IMR-90 (cell line): ENCODE data around the gene NPBWR2. TPM values are rescaled to one million over a fixed set of nuclear protein-coding genes. Genes with fewer than 3 reads are reported as not detected.

Experiments
- ATAC-seq: fragments of 200-7000 bp; cut with Tn5 transposase; 2 replicates; pipeline ENCODE4 v1.9.1; 2020; ENCODE audit warnings: low read depth, mild to moderate bottlenecking, moderate library complexity
- BruUV-seq: library from RNA; stranded (reverse); fragments of 400-500 nt; replicated peaks from 2 replicates; lab custom pipeline; 2021; lab: Mats Ljungman, UMichigan
- CTCF ChIA-PET: fragments of 300-600 bp; formaldehyde crosslinking; extraction: SDS; loops from one replicate; lab custom pipeline; 2021; ENCODE audit warnings: antibody characterized with exemption; lab: Yijun Ruan, JAX
- POLR2A ChIA-PET: fragments of 300-600 bp; sonication (Branson Sonifier 250); formaldehyde crosslinking; loops from one replicate; lab custom pipeline; 2022; ENCODE audit warnings: antibody characterized with exemption; ENCODE audit not compliant: unreplicated experiment; lab: Charles Lee
- DNase-seq: peaks from one replicate; pipeline ENCODE4 v3.0.0; 2013
- H2AFZ ChIP-seq: replicated peaks from 2 replicates; pipeline ENCODE3; 2013; ENCODE audit warnings: low read length, mild to moderate bottlenecking; ENCODE audit not compliant: poor library complexity
- H2AK5ac ChIP-seq: 2 replicates; pipeline ENCODE4 v1.6.1; 2013; ENCODE audit warnings: low read depth, low read length, inconsistent platforms
- H2AK9ac ChIP-seq: replicated peaks from 2 replicates; pipeline ENCODE3; 2013; ENCODE audit warnings: mild to moderate bottlenecking, low read depth, low read length, moderate library complexity; ENCODE audit not compliant: poor library complexity
- H2BK120ac ChIP-seq: 2 replicates; pipeline ENCODE4 v1.6.1; 2013; ENCODE audit warnings: low read depth, low read length, inconsistent platforms
- H2BK15ac ChIP-seq: 3 replicates; pipeline ENCODE4 v1.6.1; 2013; ENCODE audit warnings: low read depth, low read length, inconsistent platforms
- H2BK20ac ChIP-seq: 2 replicates; pipeline ENCODE4 v1.6.1; 2013; ENCODE audit warnings: low read depth, mild to moderate bottlenecking, inconsistent platforms, low read length, moderate library complexity
- H2BK5ac ChIP-seq: 2 replicates; pipeline ENCODE4 v1.6.1; 2013; ENCODE audit warnings: mild to moderate bottlenecking, low read depth, low read length, inconsistent platforms; ENCODE audit not compliant: poor library complexity, severe bottlenecking
- H3K14ac ChIP-seq: replicated peaks from 2 replicates; pipeline ENCODE4 v1.6.1; 2013; ENCODE audit warnings: low read depth, low read length, inconsistent platforms
- H3K18ac ChIP-seq: 2 replicates; pipeline ENCODE4 v1.6.1; 2013; ENCODE audit warnings: low read depth, low read length, control low read depth
- H3K23ac ChIP-seq: 2 replicates; pipeline ENCODE4 v1.6.1; 2013; ENCODE audit warnings: low read depth, low read length, inconsistent platforms
- H3K27ac ChIP-seq: 2 replicates; pipeline ENCODE4 v1.5.1; 2013; ENCODE audit warnings: mild to moderate bottlenecking, control low read depth, low read length; ENCODE audit not compliant: insufficient read depth
- H3K27me3 ChIP-seq: 2 replicates; pipeline ENCODE4 v1.6.1; 2013; ENCODE audit warnings: low read length; ENCODE audit not compliant: control insufficient read depth, insufficient read depth
- H3K36me3 ChIP-seq: 2 replicates; pipeline ENCODE4 v1.6.1; 2013; ENCODE audit warnings: low read length, mixed read lengths; ENCODE audit not compliant: control insufficient read depth, insufficient read depth
- H3K4ac ChIP-seq: 2 replicates; pipeline ENCODE4 v1.6.1; 2013; ENCODE audit warnings: low read depth, low read length, inconsistent platforms
- H3K4me1 ChIP-seq: 2 replicates; pipeline ENCODE4 v1.6.1; 2013; ENCODE audit warnings: low read length, mixed read lengths; ENCODE audit not compliant: control insufficient read depth, insufficient read depth
- H3K4me2 ChIP-seq: 2 replicates; pipeline ENCODE4 v1.6.1; 2013; ENCODE audit warnings: low read depth, mild to moderate bottlenecking, control low read depth, low read length, moderate library complexity
- H3K4me3 ChIP-seq: 2 replicates; pipeline ENCODE4 v1.5.1; 2013; ENCODE audit warnings: low read depth, mild to moderate bottlenecking, control low read depth, low read length, moderate library complexity; ENCODE audit not compliant: insufficient read depth
- H3K56ac ChIP-seq: 2 replicates; pipeline ENCODE4 v1.6.1; 2013; ENCODE audit warnings: low read length, inconsistent platforms; ENCODE audit not compliant: insufficient read depth; ENCODE audit errors: extremely low read depth
- H3K79me1 ChIP-seq, 2 experiments: 2 replicates each; pipeline ENCODE4 v1.6.1; 2013; ENCODE audit warnings: low read length in 2 of 2, inconsistent platforms in 1 of 2, low read depth in 1 of 2
- H3K9ac ChIP-seq: 2 replicates; pipeline ENCODE4 v1.6.1; 2013; ENCODE audit warnings: low read depth, low read length, control low read depth
- H3K9me1 ChIP-seq: 2 replicates; pipeline ENCODE4 v1.6.1; 2013; ENCODE audit warnings: low read length, inconsistent platforms; ENCODE audit not compliant: insufficient read depth
- H3K9me3 ChIP-seq: 2 replicates; pipeline ENCODE4 v1.6.1; 2013; ENCODE audit warnings: low read length; ENCODE audit not compliant: control insufficient read depth, insufficient read depth
- H4K20me1 ChIP-seq: 2 replicates; pipeline ENCODE4 v1.6.1; 2013; ENCODE audit warnings: low read length, inconsistent platforms; ENCODE audit not compliant: insufficient read depth
- H4K5ac ChIP-seq: 2 replicates; pipeline ENCODE4 v1.6.1; 2013; ENCODE audit warnings: mild to moderate bottlenecking, low read depth, low read length, control low read depth
- H4K8ac ChIP-seq, 2 experiments: 2 replicates each; pipeline ENCODE4 v1.6.1; 2013; ENCODE audit warnings: low read depth in 2 of 2, low read length in 2 of 2, control low read depth in 1 of 2, inconsistent platforms in 1 of 2
- H4K91ac ChIP-seq: 2 replicates; pipeline ENCODE4 v1.6.1; 2013; ENCODE audit warnings: low read depth, low read length, inconsistent platforms; ENCODE audit not compliant: insufficient read depth
- BHLHE40 ChIP-seq: fragments of 150-350 bp; IDR thresholded peaks from 2 replicates; pipeline ENCODE4 v1.6.1; 2016; ENCODE audit warnings: mild to moderate bottlenecking, low read depth, low read length
- CEBPB ChIP-seq: IDR thresholded peaks from 2 replicates; pipeline ENCODE4 v1.6.1; 2012; ENCODE audit warnings: low read depth, low read length, improper control_type of control experiment
- CHD1 ChIP-seq: IDR thresholded peaks from 2 replicates; pipeline ENCODE4 v1.6.1; 2012; ENCODE audit warnings: low read depth, low read length, improper control_type of control experiment
- CTCF ChIP-seq: conservative IDR thresholded peaks from 2 replicates; pipeline ENCODE4 v1.5.1; 2012; ENCODE audit warnings: mild to moderate bottlenecking, low read depth, low read length, improper control_type of control experiment
- ELK1 ChIP-seq: fragments of 150-350 bp; IDR thresholded peaks from 2 replicates; pipeline ENCODE4 v1.6.1; 2016; ENCODE audit warnings: low read depth, mild to moderate bottlenecking, low read length, moderate library complexity, borderline replicate concordance
- FOS ChIP-seq: fragments of 150-350 bp; IDR thresholded peaks from 2 replicates; pipeline ENCODE4 v1.6.1; 2016; ENCODE audit warnings: low read depth, low read length
- MAFK ChIP-seq: IDR thresholded peaks from 2 replicates; pipeline ENCODE4 v1.6.1; 2012; ENCODE audit warnings: low read depth, low read length, improper control_type of control experiment
- MAZ ChIP-seq: IDR thresholded peaks from 2 replicates; pipeline ENCODE4 v1.6.1; 2012; ENCODE audit warnings: low read depth, mild to moderate bottlenecking, low read length, improper control_type of control experiment, moderate library complexity, borderline replicate concordance
- MXI1 ChIP-seq: IDR thresholded peaks from 2 replicates; pipeline ENCODE4 v1.6.1; 2012; ENCODE audit warnings: low read depth, mild to moderate bottlenecking, low read length, moderate library complexity, borderline replicate concordance
- NFE2L2 ChIP-seq: fragments of 150-350 bp; IDR thresholded peaks from 2 replicates; pipeline ENCODE4 v1.6.1; 2016; ENCODE audit warnings: low read depth, mild to moderate bottlenecking, low read length
- POLR2A ChIP-seq: IDR thresholded peaks from 2 replicates; pipeline ENCODE4 v1.6.1; 2012; ENCODE audit warnings: mild to moderate bottlenecking, low read depth, low read length
- RAD21 ChIP-seq: IDR thresholded peaks from 2 replicates; pipeline ENCODE4 v1.6.1; 2012; ENCODE audit warnings: low read length, improper control_type of control experiment
- RCOR1 ChIP-seq: IDR thresholded peaks from 2 replicates; pipeline ENCODE4 v1.6.1; 2012; ENCODE audit warnings: mild to moderate bottlenecking, low read length, improper control_type of control experiment; ENCODE audit not compliant: insufficient replicate concordance
- SMC3 ChIP-seq: fragments of 150-350 bp; IDR thresholded peaks from 2 replicates; pipeline ENCODE4 v1.6.1; 2016; ENCODE audit warnings: low read depth, mild to moderate bottlenecking, antibody characterized with exemption, low read length, moderate library complexity
- USF2 ChIP-seq: fragments of 150-350 bp; IDR thresholded peaks from 2 replicates; pipeline ENCODE4 v1.6.1; 2017; ENCODE audit warnings: mild to moderate bottlenecking, antibody characterized with exemption, low read length, low read depth
- WGBS, 2 experiments: methylation state at CpG; one replicate each; pipeline versions ENCODE4 v1.1.5 to v1.1.7; 2013; ENCODE audit warnings: missing lambda C conversion rate in 2 of 2; ENCODE audit not compliant: insufficient read length in 1 of 2; ENCODE audit errors: extremely low coverage in 2 of 2; 5-methylcytosine and 5-hydroxymethylcytosine counted together
- dilution Hi-C: fragments of 300-500 bp; cut with HindIII; formaldehyde crosslinking; loops from one replicate; pipeline ENCODE4 v1.14.3; 2018; ENCODE audit warnings: low sequenced_read_pairs; ENCODE audit not compliant: unreplicated experiment
- in situ Hi-C: fragments of 300-500 bp; cut with MboI; formaldehyde crosslinking; loops from 3 replicates; pipeline ENCODE4 v1.14.3; 2019; ENCODE audit warnings: low sequenced_read_pairs, inconsistent platforms, mixed read lengths
- intact Hi-C: fragments of 100-400 bp; cut with micrococcal nuclease; formaldehyde crosslinking; loops from 2 replicates; pipeline ENCODE4 v1.10.0; 2022
- polyA plus RNA-seq, 3 experiments: library from polyadenylated mRNA; depleted of rRNA; stranded (reverse); fragments of >200 nt; gene quantifications; 2 replicates each; pipeline ENCODE4 v1.2.3, GENCODE V29; 2012; ENCODE audit warnings: low replicate concordance in 1 of 3
- total RNA-seq: library from RNA; depleted of rRNA; stranded (reverse); fragments of >200 nt; gene quantifications from 2 replicates; pipeline ENCODE4 v1.2.3, GENCODE V29; 2012

NPBWR2 gene
- total and polyA plus RNA-seq, 2 of the 4 experiments (the other 2 are of a cell fraction) = not detected

GRCh38 chr20:64139199-64140060 is 32.1 kb upstream of the NPBWR2 start:
- no peak overlapping the region for H2BK5ac ChIP-seq
- ChIA-PET CTCF (no interaction called here), POLR2A (no interaction called here)
- WGBS, 2 experiments = 46% methylated on average over 5 of the region's 21 CpGs; no CpG with 5 or more reads in 1 of the 2 experiments
- no peaks in the 10 kb centered on the region for H3K36me3 ChIP-seq
- no peak overlapping the region for H2AK5ac ChIP-seq
- no peak overlapping the region for H3K56ac ChIP-seq
- no TSS peak for BruUV-seq
- no peak overlapping the region for H2BK15ac ChIP-seq
- DNase-seq = no peak
- H2BK20ac ChIP-seq = no peak overlapping the region
- H2BK120ac ChIP-seq = no peak overlapping the region
- in situ Hi-C loops = no loop called here
- H3K27ac ChIP-seq = no peak overlapping the region
- no peak overlapping the region for H3K14ac ChIP-seq
- no peak for ATAC-seq
- no peaks in the 10 kb centered on the region for H3K9me3 ChIP-seq
- H2AFZ ChIP-seq = no peak overlapping the region
- H3K9ac ChIP-seq = no peak overlapping the region
- dilution Hi-C loops = no loop called here
- no peak overlapping the region for H4K5ac ChIP-seq
- H3K4ac ChIP-seq = no peak overlapping the region
- peaks cover 23% of the 10 kb centered on the region for H3K27me3 ChIP-seq
- H3K4me3 ChIP-seq = no peak overlapping the region
- no peak overlapping the region for H3K23ac ChIP-seq
- H3K4me1 ChIP-seq = no peaks in the 10 kb centered on the region
- no peaks in the 10 kb centered on the region for H3K79me1 ChIP-seq
- no peak overlapping the region for H3K18ac ChIP-seq
- no peak overlapping the region for H4K91ac ChIP-seq
- intact Hi-C loops = no loop called here
- H4K20me1 ChIP-seq = no peaks in the 10 kb centered on the region
- no peak overlapping the region for H4K8ac ChIP-seq
- no peak overlapping the region for H2AK9ac ChIP-seq
- H3K9me1 ChIP-seq = no peaks in the 10 kb centered on the region
- H3K4me2 ChIP-seq = no peak overlapping the region
- TF ChIP-seq USF2 (no peak), BHLHE40 (no peak), POLR2A (no peak), FOS (no peak), RAD21 (no peak), CEBPB (no peak), RCOR1 (no peak), MAFK (no peak), NFE2L2 (no peak), CTCF (no peak), MAZ (no peak), ELK1 (no peak), MXI1 (no peak), SMC3 (no peak), CHD1 (no peak)
